ENCODE measurements around the gene DESI1. TPM values are rescaled to one million over a fixed set of nuclear protein-coding genes. Genes with fewer than 3 reads are reported as not detected.

The DESI1 gene
- total RNA-seq, 1 experiment from 2014 or later, result 64.5 TPM

DNA sequence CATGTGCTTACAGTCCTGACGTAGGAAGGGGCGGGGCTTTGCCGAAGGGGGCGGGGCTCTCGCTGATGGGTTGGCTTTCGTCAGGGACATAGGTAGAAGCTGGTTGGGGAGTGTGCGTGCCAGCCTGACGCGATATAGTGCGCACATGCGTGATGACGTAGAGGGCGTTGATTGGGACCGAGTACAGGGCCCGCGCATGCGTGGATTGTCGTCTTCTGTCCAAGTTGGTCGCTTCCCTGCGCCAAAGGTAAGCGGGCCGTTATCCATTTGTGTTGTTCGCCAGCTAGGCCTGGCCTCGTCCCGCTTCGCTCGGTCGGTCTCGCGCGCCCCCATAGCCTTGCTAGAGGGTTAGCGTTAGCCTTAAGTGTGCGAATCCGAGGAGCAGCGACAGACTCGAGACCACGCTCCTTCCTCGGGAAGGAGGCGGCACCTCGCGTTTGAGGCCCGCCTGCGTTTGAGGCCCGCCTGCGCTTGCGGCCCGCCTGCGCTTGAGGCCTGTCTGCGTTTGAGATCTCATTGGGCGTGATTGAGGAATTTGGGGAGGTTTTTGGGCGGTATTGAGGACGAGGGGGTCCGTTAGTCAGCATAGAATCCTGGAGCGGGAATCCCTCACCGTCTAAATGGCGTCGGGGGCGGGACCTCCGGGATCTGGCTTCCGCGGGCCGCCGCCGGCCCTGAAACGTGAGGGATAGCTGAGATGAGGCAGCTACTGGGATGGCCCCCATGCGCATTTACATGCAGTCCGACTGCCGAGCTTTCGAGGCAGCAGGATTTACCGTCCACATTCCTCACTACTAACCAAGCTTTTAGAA lies 462 bp upstream of the DESI1 start, which contains the start of gene XRCC6:
Gene XRCC6 (plus strand): TSS at position 197 of the 812 bp plus-strand sequence. CDS start 710 bp downstream, outside the sequence.
- Mint-ChIP-seq H3K36me3 (ENCODE audit: insufficient read depth, unreplicated experiment) (peaks cover 75% of the 10 kb centered on the region), H3K27ac (ENCODE audit: unreplicated experiment) (peak within 1 kb of the TSS; percentile 92)
- CTCF ChIA-PET, result interaction anchor here (0.5 to 1.7 kb wide), 7 partner anchors 17 to 329 kb away, joined by 3 to 8 read pairs (median 3); partner anchors contain the start of genes CENPM and PMM1

DNA sequence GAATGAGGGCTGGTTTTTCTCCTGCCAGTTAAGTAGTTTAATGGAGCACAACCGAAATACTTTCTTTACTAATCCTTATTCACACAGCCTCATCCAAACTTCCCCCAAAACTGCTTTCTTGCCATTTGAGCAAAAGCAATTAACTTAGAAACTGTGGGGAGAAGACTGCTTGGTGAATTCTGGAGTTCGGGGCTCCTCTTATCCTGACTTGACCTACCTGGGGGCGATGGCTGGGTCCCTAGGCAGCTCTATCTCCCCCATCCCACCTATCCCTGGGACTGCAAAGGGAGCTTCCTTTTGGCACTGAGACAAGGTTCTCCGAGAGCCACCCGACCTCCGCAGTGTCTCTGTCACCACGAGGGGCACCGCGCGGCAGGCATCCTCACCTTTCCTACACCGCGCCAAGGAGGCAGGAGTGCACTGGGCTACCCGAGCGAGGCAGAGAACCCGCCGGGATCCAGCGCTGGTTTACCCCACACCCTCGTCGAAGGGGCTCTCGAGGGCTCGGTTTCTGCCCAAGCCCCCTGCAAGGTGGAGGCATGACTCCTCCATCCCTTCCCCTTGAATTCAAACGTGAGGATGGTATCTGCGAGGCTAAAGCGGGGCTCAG lies 759 bp downstream of the DESI1 start:
- BruUV-seq (replicated peaks), result no TSS peak
- DNase-seq, result peak; percentile 51
- Mint-ChIP-seq H3K4me3 (ENCODE audit: low read depth, unreplicated experiment) (peak overlapping the region; percentile 92), H3K36me3 (ENCODE audit: insufficient read depth, unreplicated experiment) (peaks cover 65% of the 10 kb centered on the region), H3K4me1 (ENCODE audit: low read depth, unreplicated experiment) (peaks cover 10% of the 10 kb centered on the region), H3K27ac (ENCODE audit: unreplicated experiment) (peak overlapping the region; percentile 92), H3K27me3 (ENCODE audit: unreplicated experiment) (no peaks in the 10 kb centered on the region), H3K9me3 (ENCODE audit: low read depth, unreplicated experiment) (no peaks in the 10 kb centered on the region)
- intact Hi-C loops (cut with micrococcal nuclease; ENCODE audit: unreplicated experiment), result no loop called here
- CTCF ChIA-PET, result interaction anchor here (0.7 to 1.7 kb wide), 2 partner anchors 47 to 67 kb away, joined by 3 to 8 read pairs; no protein-coding TSS in a partner anchor
- TF ChIP-seq, protein P1, sequence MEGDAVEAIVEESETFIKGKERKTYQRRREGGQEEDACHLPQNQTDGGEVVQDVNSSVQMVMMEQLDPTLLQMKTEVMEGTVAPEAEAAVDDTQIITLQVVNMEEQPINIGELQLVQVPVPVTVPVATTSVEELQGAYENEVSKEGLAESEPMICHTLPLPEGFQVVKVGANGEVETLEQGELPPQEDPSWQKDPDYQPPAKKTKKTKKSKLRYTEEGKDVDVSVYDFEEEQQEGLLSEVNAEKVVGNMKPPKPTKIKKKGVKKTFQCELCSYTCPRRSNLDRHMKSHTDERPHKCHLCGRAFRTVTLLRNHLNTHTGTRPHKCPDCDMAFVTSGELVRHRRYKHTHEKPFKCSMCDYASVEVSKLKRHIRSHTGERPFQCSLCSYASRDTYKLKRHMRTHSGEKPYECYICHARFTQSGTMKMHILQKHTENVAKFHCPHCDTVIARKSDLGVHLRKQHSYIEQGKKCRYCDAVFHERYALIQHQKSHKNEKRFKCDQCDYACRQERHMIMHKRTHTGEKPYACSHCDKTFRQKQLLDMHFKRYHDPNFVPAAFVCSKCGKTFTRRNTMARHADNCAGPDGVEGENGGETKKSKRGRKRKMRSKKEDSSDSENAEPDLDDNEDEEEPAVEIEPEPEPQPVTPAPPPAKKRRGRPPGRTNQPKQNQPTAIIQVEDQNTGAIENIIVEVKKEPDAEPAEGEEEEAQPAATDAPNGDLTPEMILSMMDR (IDR thresholded peaks at IDR 0.05; ENCODE audit: unreplicated experiment), result no peak

More for the DNA sequence above, 462 bp upstream of the DESI1 start, which contains the start of gene XRCC6:
- DNase-seq, result peak; percentile 99
- H3K4me3 Mint-ChIP-seq (ENCODE audit: low read depth, unreplicated experiment), result peak within 1 kb of the TSS; percentile 92
- H3K27me3 Mint-ChIP-seq (ENCODE audit: unreplicated experiment), result no peaks in the 10 kb centered on the region
- TF ChIP-seq, protein P1 (IDR thresholded peaks at IDR 0.05; ENCODE audit: unreplicated experiment), result no peak
- BruUV-seq (replicated peaks), result no TSS peak
- H3K9me3 Mint-ChIP-seq (ENCODE audit: low read depth, unreplicated experiment), result no peaks in the 10 kb centered on the region
- intact Hi-C loops (cut with micrococcal nuclease; ENCODE audit: unreplicated experiment), result no loop called here
- H3K4me1 Mint-ChIP-seq (ENCODE audit: low read depth, unreplicated experiment), result peaks cover 10% of the 10 kb centered on the region

DNA sequence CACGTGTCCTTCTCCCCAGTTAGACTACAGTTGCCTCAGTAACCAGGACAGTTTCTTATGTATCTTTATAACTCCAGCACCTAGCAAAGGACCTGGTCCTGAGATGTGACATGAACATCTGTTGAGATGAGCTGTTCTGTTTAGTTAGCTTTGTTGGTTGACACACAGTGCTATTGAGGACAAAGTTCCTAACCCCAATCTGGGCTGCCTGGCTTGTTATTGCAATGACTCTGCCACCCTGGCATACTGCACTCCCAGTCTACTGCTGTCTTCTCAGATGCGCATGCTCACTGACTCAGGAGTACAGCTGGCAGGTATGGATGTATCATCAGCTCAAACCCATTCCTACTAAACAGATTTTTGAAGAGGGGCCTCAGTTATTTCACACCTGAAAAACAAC lies 7.4 kb downstream of the DESI1 start:
- DNase-seq, result no peak
- BruUV-seq (replicated peaks), result no TSS peak
- CTCF ChIA-PET, result interaction anchor here (0.6 kb wide), 1 partner anchor 294 kb away, joined by 7 read pairs; no protein-coding TSS in a partner anchor

More for the DNA sequence above, 7.4 kb downstream of the DESI1 start:
- intact Hi-C loops (cut with micrococcal nuclease; ENCODE audit: unreplicated experiment), result no loop called here
- TF ChIP-seq, protein P1 (IDR thresholded peaks at IDR 0.05; ENCODE audit: unreplicated experiment), result no peak
- Mint-ChIP-seq H3K4me1 (ENCODE audit: low read depth, unreplicated experiment) (no peaks in the 10 kb centered on the region), H3K4me3 (ENCODE audit: low read depth, unreplicated experiment) (no peak overlapping the region), H3K9me3 (ENCODE audit: low read depth, unreplicated experiment) (no peaks in the 10 kb centered on the region), H3K27ac (ENCODE audit: unreplicated experiment) (no peak overlapping the region), H3K27me3 (ENCODE audit: unreplicated experiment) (no peaks in the 10 kb centered on the region), H3K36me3 (ENCODE audit: insufficient read depth, unreplicated experiment) (peaks cover 21% of the 10 kb centered on the region)

Data from Calu3 (cell line).